M059J (cell line): ENCODE results near the gene CDK5RAP2. TPM values are rescaled to one million over a fixed set of nuclear protein-coding genes. Genes with fewer than 3 reads are reported as not detected.

Source experiments
- DNase-seq: peaks from one replicate; pipeline ENCODE4 v3.0.0-alpha.2; 2012; ENCODE audit warnings: low read depth
- total RNA-seq: library from RNA; depleted of rRNA; stranded (reverse); fragments of >200 nt; shearing (Covaris generic); gene quantifications from 2 replicates; pipeline ENCODE4 v1.2.3, GENCODE V29; 2014; rRNA removed

CDK5RAP2 gene
- 21.7 and 32.6 TPM in 2 replicates for total RNA-seq

DNA sequence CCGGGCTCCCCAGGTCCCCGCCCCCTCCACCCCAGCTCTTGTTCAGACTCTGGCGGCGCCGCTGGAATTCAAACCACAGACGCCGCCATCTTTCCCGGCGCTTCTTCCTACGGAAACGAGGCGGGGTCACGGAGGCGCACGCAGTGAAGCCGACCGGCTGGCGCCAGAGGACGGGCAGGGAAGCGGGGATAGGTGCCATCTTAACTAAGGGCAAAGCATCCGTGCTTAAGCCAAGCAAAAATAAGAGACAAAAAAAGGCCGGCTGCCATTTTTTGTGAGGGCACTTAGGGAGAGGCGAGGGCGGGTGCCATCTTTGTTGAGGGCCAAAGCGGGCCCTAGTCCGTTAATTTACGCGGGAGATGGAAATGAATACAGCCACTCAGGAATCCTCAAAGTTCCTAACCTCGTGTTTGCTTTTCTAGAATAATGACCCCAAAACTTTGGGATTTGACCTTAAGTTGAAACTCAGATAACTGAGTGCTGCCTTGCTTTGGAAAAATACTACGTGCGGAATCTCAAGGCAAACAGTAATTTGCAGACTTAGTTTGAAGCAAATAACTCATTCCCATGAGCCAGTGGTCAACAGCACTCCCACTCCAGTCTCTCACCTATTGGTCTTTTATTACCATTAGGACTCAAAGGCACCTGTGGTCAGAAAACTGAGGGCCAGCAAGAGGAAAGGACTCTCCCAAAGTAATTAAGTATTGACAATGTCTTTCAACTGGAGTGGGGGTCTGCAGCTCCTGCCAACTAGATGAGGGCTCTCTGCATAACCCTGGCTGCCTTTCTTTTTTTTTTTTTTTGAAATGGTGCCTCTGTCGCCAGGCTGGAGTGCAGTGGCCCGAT lies at the start of gene CDK5RAP2:
CDK5RAP2 (minus strand) TSS at position 117 of the 846 bp plus-strand sequence. CDS start 189 bp downstream, outside the sequence.
- DNase-seq = peak; percentile 98

DNA sequence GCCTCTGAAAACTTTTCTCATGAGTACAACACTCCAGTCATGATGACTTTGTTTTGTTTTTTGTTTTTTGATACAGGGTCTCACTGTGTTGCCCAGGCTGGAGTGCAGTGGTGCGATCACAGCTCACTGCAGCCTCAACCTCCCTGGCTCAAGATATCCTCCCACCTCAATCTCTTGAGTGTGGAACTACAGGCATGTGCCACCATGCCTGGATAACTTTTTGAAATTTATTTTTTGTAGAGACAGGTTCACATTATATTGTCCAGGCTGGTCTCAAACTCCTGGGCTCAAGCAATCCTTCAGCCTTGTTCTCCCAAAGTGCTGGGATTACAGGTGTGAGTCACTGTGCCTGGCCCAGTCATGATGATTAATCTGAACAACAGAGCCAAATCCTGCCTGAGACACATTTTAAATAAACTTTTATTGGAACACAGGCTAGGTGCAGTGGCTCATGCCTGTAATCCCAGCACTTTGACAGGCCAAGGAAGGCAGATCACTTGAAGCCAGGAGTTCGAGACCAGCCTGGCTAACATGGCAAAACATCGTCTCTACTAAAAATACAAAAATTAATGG lies 49.0 kb upstream of the CDK5RAP2 start:
- DNase-seq = peak; percentile 85

DNA sequence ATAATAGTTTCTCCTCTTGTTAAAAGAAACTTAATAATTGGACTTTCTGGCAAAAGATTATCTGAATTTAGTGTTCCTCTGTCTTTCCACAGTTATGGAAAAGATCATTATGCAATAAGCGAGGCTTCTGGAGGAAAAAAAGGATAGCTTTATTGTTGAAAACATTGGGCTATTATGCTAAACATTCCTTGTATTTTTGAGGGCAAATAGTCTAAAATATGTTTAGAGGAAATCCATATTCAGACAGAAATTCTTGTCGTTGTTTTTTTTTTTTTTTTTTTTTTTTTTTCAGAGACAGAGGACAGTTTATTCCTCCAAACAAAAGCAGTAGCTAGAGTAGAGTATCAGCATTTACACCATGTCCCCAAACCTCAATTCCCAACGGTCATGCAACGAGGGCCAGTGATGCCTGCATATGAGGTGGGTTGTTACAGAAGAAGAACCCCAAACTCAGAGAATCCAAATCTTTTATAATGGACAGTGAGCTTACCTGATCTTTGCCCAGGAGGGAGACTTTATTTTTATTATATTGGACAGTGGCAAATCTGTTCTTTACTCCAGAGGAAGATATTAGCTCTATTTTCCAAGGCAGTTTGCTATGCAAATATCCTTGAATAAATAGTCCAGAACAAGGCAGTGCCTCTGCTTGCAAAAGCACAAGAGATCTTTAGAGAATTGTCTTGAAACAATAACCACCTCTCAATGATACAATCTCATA lies 48.4 kb upstream of the CDK5RAP2 start:
- DNase-seq = no peak

DNA sequence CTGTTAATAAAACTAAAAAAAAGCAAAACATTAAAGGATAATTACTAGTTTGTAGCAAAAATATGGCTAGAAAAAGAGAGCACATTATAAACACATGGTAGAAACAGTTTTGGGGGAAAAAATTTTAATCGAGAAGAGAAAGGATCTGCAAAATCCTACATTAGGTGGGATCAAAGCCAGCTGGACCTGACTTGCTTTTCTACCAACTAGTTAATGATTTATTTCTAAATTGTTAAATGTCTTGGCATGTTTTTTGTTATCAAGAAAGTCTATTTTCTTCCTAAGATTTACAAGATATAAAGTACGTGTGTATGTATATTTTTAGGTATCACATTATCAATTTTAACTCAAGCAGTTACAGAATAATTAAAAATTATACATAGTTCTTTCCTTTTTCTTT lies 47.1 kb upstream of the CDK5RAP2 start:
- DNase-seq = no peak

DNA sequence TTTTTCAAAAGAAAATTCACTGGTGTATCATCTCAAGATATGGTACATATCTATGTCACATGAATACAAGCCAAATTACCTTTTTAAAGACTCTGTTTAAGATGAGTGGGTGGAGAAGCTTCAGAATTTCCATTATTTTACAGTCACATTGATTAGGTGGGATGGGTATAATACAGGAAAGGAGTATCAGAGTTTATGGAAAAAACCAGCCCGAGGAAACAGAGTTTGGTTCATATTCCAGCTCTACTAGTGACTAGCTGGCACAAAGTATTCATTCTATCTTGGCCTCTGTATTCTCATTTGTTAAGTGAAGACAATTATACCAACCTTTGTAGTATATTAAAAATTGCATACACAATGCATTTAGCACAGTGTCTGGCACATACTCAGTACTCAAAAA lies 46.5 kb upstream of the CDK5RAP2 start:
- DNase-seq = no peak

DNA sequence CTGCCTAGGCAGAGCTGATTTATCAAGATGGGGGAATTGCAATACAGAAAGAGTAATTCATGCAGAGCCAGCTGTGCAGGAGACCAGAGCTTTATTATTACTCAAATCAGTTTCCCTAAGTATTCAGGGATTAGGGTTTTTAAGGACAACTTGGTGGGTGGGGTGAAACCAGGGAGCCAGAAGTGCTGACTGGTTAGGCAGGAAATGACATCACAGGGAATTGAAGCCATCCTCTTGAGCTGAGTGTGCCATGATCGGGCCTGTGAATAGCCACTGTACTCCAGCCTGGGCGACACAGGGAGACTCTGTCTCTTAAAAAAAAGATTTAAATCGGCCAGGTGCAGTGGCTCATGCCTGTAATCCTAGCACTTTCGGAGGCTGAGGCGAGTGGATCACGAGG lies 45.3 kb upstream of the CDK5RAP2 start:
- DNase-seq = peak; percentile 50

DNA sequence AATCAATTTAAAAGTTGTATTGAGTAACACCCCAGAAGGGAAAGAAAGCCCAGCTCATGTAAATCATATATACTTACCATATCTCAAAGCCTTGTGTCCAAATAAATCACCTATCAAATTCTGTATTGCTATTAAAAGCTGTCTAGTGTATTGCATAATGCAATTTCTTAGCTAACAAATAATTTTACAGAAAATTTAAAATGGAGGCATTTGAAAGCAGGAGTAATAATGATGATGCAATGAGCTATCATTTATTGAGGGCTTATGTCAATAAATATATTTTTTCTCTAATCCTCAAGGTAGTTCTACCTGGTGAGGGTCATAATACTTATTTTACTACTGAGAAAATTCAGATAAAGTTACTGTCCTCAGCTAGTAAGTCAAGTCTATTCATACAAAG lies 42.8 kb upstream of the CDK5RAP2 start:
- no peak for DNase-seq

DNA sequence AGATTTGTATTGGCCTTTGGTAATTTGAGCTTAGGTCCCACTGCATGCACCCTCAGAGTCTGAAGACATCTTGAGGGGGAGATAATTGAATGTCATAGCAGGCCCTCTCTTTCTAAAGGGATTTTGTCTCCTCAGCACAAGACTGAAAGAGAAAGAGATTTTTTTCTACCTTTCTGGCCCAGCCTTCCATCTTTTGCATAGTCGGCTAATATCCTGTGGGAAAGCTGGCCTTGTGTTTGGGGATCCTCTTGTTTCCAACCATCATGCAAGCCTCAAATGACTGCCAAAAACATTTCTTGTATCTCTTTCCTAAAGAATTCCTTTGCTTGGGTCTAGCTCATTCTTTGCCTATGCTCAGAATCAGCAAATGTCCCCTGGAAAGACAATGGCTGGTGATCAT lies 42.0 kb upstream of the CDK5RAP2 start:
- no peak for DNase-seq

DNA sequence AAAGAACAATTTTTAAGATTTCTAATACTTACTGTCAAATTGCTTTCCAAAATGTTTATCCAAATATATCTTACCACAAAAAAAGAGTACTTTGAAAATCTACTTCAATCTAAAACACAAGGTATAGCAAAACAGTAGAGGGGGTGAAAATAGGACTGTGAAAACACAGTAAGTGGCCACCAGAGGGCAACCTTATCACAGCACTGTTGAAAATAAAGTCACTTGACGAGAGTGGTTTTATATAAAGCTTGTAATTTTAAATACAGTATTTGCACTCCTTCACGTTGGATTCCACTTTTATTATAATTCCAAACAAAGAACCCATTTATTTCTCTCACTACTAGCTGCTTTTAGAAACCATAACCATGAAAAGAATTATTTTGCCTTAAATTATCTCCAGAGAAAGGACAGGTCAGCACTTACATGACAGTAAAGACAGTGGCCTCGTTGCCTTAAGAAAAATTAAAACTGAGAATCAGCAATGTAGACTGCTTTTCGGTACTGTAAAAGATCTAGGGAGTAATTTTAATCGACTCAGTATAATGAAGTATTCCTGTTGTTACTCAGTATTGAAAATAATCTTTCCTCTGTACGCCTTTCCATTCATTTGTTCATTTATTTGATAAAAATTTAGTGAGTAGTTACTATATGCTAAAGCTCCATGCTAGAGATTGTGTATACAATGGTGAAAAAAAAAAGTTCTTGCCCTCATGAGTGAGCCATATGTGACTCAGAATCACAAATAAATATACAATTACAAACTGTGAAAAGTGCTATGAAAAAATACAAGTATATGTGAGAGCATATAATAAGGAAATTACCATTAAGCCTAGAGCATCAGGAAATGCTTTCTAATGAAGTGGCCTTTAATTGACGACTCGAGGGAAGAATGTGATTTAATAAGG lies 40.0 kb upstream of the CDK5RAP2 start:
- DNase-seq = peak; percentile 71

DNA sequence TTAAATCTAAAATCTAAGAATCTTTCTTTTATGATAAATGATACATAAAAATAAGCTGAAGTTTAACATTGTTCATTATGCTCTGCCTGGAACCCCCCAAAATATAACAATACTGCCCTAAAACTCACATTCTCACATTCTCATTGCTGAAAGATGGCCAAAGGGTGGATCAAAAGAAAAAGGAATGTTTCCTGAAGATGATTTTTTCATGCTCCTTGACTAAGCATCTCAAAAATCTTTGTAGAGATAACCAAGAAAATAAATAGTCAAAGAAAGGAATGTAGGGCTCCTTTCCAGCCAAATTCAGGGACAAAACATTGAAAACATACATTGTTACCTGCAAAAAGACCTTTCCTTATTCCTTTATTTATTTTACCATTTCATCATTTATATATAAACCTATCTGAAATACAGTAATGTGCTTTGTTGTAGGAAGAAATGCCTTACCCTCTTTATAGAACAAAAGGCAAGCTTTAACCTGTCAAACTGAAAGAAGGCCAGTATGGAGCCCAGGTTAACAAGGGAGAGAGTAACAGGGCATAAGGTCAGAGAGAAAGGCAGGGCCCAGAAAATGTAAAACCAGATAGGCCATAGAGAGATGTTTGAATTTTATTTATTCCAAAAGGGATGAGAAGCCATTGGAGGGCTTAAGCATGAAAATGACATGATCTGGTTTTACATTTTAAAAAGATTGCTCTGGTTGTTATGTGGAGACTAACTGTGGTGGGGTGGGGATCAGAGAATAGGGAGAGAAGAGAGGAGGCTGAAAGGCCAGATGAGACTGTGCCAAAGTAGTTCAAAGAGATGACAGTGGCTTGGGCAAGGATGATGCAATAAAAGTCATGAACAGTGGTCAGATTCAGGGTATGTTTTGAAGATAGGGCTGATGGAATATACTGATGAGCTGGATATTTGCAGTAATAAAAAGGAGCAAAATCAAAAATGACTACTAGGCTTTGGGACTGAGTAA lies 37.3 kb upstream of the CDK5RAP2 start:
- peak; percentile 27 for DNase-seq

DNA sequence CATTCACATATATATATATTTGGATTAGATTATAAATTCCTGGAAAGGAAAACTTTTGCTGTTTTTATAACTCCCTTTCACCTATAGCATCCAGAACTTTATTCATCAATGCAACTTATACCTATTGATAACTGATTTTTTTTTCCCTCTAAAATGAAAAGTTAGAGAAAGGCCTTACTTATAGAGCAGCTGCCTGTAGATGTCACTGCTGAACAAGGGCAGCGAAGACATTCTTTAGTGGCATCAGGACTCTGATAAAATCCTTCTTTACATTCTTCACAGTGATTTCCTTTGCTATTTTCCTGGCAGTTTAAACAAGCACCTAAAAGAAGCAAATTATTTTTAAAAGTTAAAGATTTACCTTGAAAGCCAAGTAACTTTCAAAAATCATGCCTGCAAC lies 32.3 kb upstream of the CDK5RAP2 start:
- peak; percentile 12 for DNase-seq

DNA sequence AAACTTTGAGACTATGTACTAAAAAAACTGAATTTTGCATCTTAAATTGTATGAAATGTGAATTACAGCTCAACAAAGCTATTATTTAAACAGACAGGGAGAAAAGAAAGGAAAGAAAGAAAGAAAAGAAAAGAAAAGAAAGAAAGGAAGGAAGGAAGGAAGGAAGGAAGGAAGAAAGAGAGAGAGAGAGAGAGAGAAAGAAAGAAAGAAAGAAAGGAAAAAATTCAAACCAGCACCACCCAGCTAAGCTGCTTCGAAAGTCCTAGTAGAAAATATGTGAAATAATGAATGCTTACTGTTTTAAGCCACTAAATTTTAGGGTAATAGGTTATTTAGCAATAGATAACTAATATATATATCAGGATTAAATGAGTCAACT lies 31.7 kb upstream of the CDK5RAP2 start:
- DNase-seq = no peak

DNA sequence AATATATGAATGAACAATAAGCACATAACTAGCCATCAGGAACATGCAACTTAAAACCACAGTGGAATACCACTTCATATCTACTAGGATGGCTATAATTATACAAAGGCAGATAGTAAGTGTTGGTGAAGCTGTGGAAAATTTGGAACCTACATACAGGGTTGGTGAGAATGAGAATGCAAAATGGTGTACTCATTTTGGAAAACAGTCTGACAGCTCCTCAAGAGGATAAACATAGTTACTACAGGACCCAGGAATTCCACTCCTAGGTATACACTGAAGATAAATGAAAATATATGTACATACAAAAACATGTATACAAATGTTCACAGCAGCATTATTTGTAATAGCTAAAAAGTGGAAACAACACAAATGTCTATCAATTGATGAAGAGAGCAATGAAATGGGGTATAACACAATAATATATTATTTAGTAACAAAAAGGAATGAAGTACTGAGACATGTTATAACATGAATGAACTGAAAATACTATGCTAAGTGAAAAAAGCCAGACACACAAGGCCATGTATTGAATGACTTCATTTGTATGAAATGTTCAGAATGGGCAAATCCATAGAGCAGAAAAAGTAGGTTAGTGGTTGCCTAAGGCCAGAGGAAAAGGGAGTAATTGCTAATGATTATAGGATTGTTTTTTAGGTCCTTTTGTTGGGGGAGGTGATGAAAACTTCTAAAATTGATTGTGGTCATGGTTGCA lies 31.2 kb upstream of the CDK5RAP2 start:
- peak; percentile 14 for DNase-seq

DNA sequence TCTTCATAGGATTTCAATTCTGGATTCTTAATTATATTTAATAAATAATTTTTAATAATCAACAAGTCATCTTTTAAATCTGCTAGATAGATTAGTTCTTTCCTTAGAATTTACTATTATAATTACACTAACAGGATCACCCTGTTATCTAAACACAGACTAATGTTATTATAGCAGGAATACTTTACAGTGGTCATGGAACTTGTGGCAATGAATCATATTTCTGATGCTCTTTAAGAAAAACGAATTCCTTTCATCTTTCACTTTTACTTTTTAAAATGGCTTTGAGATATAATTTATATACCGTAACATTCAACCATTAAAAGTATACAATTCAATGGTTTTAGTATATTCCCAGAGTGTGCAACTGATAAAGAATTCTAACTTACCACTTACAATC lies 29.7 kb upstream of the CDK5RAP2 start:
- no peak for DNase-seq

DNA sequence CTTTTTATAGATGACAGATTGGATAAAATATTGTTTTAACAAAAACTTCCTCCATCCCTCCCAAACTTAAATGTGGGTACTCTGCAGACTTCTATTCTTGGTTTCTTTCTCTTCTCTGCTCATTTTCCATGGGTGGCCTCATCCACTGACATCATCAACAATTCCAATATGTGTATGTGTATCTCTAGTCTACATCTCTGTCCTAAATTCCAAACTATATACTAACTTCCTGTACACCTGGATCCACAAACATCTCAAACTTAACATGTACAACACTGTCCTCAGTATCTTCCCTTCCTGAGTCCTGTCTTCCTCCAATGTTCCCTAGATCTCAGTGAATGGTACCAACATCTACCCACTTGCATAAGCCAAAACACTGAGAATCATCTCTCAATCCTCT lies 28.5 kb upstream of the CDK5RAP2 start:
- no peak for DNase-seq

DNA sequence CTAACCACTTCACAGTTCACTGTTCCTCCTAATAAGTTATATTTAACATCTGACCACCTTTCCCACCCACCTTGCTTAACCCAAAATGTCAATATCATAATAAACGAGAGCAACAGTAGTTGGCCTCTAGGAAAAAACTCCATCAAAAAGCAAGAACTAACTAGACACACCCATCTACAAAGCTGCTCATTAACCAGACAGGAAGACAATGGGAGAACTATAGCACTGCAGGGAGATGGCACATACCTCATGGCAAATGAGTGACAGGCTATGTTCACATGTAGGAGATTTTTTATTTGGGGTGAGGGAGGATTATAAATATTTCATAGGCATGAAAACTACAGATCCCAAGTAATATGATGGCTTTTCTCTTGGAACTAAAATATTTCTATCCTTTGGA lies 23.6 kb upstream of the CDK5RAP2 start:
- no peak for DNase-seq

DNA sequence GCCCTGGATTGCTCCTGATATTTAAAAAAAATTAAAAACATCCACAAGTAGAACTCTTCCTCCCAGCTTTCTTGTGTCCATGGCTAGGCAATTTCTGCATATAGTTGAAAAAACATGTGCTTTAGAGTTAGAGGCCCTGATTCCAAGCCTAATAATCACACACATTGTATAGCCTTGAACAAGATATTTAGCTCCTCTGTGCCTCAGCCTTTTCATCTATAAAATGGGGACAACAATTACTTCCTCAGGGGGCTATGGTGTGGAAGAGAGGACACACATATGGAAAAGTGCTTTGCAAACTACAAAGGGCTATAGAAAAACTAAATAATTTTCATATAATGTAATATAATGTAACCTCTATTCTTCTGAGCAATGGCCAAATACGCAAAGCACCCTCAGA lies 23.0 kb upstream of the CDK5RAP2 start:
- no peak for DNase-seq

DNA sequence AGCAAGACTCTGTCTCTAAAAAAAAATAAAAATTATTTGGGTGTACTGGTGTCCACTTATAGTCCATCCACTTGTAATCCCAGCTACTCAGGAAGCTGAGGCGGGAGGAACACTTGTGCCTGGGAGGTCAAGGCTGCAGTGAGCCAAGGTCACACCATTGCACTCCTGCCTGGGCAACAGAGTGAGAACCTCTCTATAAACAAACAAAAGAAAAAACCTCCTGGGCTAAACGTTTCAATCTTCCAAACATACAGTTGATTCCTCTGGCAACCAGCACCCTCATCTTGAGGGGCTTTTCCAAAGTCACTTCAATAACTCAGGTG lies 13.9 kb upstream of the CDK5RAP2 start:
- no peak for DNase-seq

DNA sequence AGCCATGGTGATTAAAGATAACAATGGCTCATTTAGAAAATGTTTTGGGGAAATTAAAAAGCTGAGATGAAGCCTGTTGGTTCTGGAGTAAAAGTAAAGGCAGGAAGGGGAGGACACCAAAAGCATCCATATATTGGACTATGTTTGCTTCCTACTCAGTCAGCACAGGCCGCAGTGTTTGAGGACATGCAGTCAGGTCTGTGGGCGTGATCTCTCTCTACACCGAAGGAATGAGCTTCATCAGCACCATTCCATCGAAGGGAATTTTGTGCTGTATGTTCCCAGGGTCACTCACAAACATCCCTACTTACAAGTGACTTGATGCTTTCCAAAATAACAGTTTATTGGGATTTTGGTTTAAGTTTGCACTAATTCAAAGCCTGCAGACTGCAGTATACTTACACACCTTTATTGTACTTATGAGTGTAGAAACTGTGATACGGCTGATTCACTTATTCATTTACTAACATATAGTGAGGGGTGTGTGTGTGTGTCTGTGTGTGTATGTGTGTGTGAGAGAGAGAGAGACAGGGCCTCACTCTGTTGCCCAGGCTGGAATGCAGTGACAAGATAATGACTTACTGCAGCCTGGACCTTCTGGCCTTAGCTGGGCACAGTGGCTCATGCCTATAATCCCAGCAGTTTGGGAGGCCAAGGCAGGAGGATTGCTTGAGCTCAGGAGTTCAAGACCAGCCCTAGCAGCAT lies 13.4 kb upstream of the CDK5RAP2 start:
- no peak for DNase-seq
